ENCODE measurements around the gene PPP6R3. TPM values are rescaled to one million over a fixed set of nuclear protein-coding genes. Genes with fewer than 3 reads are reported as not detected.
A peak's percentile ranks its signal among the peaks of the same experiment; 100 is the strongest.

Gene PPP6R3
- total RNA-seq, 1 experiment from 2014 or later: 129 TPM

- H3K9me2 ChIP-seq (ENCODE audit: insufficient read depth): no peaks in the 10 kb centered on the region
- CTCF ChIA-PET: no interaction called here
- intact Hi-C loops (cut with micrococcal nuclease; ENCODE audit: unreplicated experiment): no loop called here
- no peak overlapping the region for H3K27ac ChIP-seq
- H3K4me3 ChIP-seq: no peak overlapping the region
- POLR2A ChIA-PET (ENCODE audit: unreplicated experiment): no interaction called here
- TF ChIP-seq CTCF (conservative IDR thresholded peaks at IDR 0.05): no peak
- no peak for TF ChIP-seq EZH2 (IDR thresholded peaks at IDR 0.05; ENCODE audit: low read depth)
- H4K20me1 ChIP-seq (ENCODE audit: insufficient read depth): peaks cover 42% of the 10 kb centered on the region
- H3K4me1 ChIP-seq (replicated peaks; ENCODE audit: insufficient read depth): no peaks in the 10 kb centered on the region
- peaks cover 69% of the 10 kb centered on the region for H3K36me3 ChIP-seq (ENCODE audit: low read depth)
- peaks cover 62% of the 10 kb centered on the region for H3K79me2 ChIP-seq (ENCODE audit: low read depth)
- peaks cover 10% of the 10 kb centered on the region; the same call in 1 of the 2 replicates for H3F3A ChIP-seq (ENCODE audit: insufficient read depth, low read depth)
- BruUV-seq (replicated peaks): no TSS peak
- H3K4me2 ChIP-seq: no peak overlapping the region
- DNase-seq: no peak
- H3K27me3 ChIP-seq (ENCODE audit: insufficient read depth, low read depth): no peaks in the 10 kb centered on the region
- peaks cover 4% of the 10 kb centered on the region; the same call in 1 of the 2 replicates for H3K9me3 ChIP-seq (ENCODE audit: insufficient read depth, low read depth)
- H2AFZ ChIP-seq: no peak overlapping the region
These were observed 64.1 kb downstream of the PPP6R3 start for GRCh38 chr11:68524681-68525080.

GRCh38 chr11:68525336-68525735 lies 64.8 kb downstream of the PPP6R3 start:
- TF ChIP-seq CTCF (conservative IDR thresholded peaks at IDR 0.05) (no peak), EZH2 (IDR thresholded peaks at IDR 0.05; ENCODE audit: low read depth) (no peak)
- Histone ChIP-seq H3K27me3 (ENCODE audit: insufficient read depth, low read depth) (no peaks in the 10 kb centered on the region), H3K4me2 (no peak overlapping the region), H3K4me3 (no peak overlapping the region), H3F3A (ENCODE audit: insufficient read depth, low read depth) (peaks cover 14% of the 10 kb centered on the region; the same call in 1 of the 2 replicates), H2AFZ (no peak overlapping the region), H3K9me2 (ENCODE audit: insufficient read depth) (no peaks in the 10 kb centered on the region), H3K79me2 (ENCODE audit: low read depth) (peaks cover 63% of the 10 kb centered on the region), H3K4me1 (replicated peaks; ENCODE audit: insufficient read depth) (no peaks in the 10 kb centered on the region), H3K36me3 (ENCODE audit: low read depth) (peaks cover 70% of the 10 kb centered on the region), H4K20me1 (ENCODE audit: insufficient read depth) (peaks cover 43% of the 10 kb centered on the region), H3K27ac (no peak overlapping the region), H3K9me3 (ENCODE audit: insufficient read depth, low read depth) (peaks cover 4% of the 10 kb centered on the region; the same call in 1 of the 2 replicates)
- intact Hi-C loops (cut with micrococcal nuclease; ENCODE audit: unreplicated experiment): no loop called here
- no peak for DNase-seq
- no TSS peak for BruUV-seq (replicated peaks)
- CTCF ChIA-PET: no interaction called here
- POLR2A ChIA-PET (ENCODE audit: unreplicated experiment): no interaction called here

- peaks cover 68% of the 10 kb centered on the region for H3K36me3 ChIP-seq (ENCODE audit: low read depth)
- TF ChIP-seq CTCF (conservative IDR thresholded peaks at IDR 0.05) (no peak), EZH2 (IDR thresholded peaks at IDR 0.05; ENCODE audit: low read depth) (no peak)
- H3F3A ChIP-seq (ENCODE audit: insufficient read depth, low read depth): peaks cover 15% of the 10 kb centered on the region; the same call in 1 of the 2 replicates
- no peaks in the 10 kb centered on the region for H3K27me3 ChIP-seq (ENCODE audit: insufficient read depth, low read depth)
- ChIA-PET POLR2A (ENCODE audit: unreplicated experiment) (no interaction called here), CTCF (no interaction called here)
- H3K27ac ChIP-seq: no peak overlapping the region
- peak in 1 of 2 experiments; percentile 49 for DNase-seq
- H3K79me2 ChIP-seq (ENCODE audit: low read depth): peaks cover 64% of the 10 kb centered on the region
- peaks cover 44% of the 10 kb centered on the region for H4K20me1 ChIP-seq (ENCODE audit: insufficient read depth)
- H3K9me2 ChIP-seq (ENCODE audit: insufficient read depth): no peaks in the 10 kb centered on the region
- H3K4me1 ChIP-seq (replicated peaks; ENCODE audit: insufficient read depth): no peaks in the 10 kb centered on the region
- peaks cover 4% of the 10 kb centered on the region; the same call in 1 of the 2 replicates for H3K9me3 ChIP-seq (ENCODE audit: insufficient read depth, low read depth)
- H2AFZ ChIP-seq: no peak overlapping the region
- H3K4me3 ChIP-seq: no peak overlapping the region
- BruUV-seq (replicated peaks): no TSS peak
- H3K4me2 ChIP-seq: no peak overlapping the region
- intact Hi-C loops (cut with micrococcal nuclease; ENCODE audit: unreplicated experiment): no loop called here
These were observed 65.4 kb downstream of the PPP6R3 start for GRCh38 chr11:68525930-68526329.
